Measurements from ENCODE around the gene RGPD3. TPM values are rescaled to one million over a fixed set of nuclear protein-coding genes. Genes with fewer than 3 reads are reported as not detected.

RGPD3 gene
- polyA plus RNA-seq, 1 experiment = 0.02 TPM

DNA sequence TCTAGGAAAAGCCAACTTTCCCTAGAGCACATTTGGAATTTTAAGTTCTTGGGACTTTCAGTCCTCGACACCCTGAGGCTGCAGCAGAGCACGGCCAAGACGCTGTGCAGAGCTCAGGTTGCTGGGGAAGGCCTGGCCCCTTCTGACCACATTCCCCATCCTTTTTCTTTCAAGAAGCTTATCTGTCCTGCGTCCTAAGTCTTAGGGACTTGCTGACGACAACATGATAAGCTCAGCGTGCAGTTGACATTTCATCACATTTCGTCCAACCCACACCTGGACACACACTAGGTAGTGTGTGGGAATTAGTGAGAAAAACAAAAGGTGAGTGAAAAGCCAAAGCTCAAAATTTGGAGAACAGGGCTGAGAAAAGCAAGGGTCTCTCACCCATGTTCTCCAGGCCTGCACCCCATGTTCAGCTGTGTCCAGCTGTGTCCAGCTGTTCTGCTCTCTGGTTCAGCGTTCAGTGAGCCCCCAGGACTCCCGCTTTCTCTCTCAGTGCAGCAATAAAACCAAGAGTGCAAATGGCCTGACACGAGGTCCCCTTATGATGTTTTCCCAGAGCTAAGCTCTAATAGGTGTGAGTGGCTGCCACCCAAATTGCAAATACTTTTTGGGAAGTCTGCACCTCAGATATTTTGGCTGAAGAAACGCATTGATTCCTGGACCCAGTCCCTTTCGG is 101.9 kb downstream of the RGPD3 start:
- H3K36me3 ChIP-seq (ENCODE audit: control insufficient read depth, insufficient read depth, low read length) = no peaks in the 10 kb centered on the region
- POLR2A ChIA-PET = no interaction called here
- H3K27me3 ChIP-seq (ENCODE audit: control insufficient read depth, insufficient read depth, low read length) = no peaks in the 10 kb centered on the region
- TF ChIP-seq CTCF (IDR thresholded peaks at IDR 0.05; ENCODE audit: insufficient read depth, low read depth, low read length) = no peak
- CTCF ChIA-PET = interaction anchor here (0.7 kb wide), 1 partner anchor 172 kb away, joined by 3 read pairs; no protein-coding TSS in a partner anchor
- no peak overlapping the region for H3K4me3 ChIP-seq (ENCODE audit: low read depth, low read length)
- DNase-seq (ENCODE audit: low read depth) = no peak

DNA sequence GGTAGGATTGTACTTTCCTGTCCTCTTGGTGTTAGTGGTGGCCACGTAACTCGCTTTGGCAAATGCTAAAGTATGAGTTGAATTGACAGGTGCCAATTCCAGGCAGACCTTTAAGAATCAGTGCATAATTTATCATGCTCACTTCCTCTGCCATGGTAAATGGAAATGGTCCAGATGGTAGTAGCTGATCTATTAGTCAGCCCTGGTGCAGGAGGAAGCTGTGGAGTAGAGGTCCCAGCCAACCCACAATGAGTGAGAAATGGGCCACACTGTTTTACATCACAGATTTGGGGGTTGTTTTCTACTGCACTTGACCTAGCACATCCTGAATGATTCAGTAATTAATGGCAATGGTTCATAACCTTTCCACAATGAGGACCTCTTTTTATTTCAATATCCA is 104.4 kb downstream of the RGPD3 start:
- POLR2A ChIA-PET = no interaction called here
- no peak overlapping the region for H3K4me3 ChIP-seq (ENCODE audit: low read depth, low read length)
- no peaks in the 10 kb centered on the region for H3K36me3 ChIP-seq (ENCODE audit: control insufficient read depth, insufficient read depth, low read length)
- no peak for TF ChIP-seq CTCF (IDR thresholded peaks at IDR 0.05; ENCODE audit: insufficient read depth, low read depth, low read length)
- CTCF ChIA-PET = interaction anchor here (0.8 kb wide), 1 partner anchor 43 kb away, joined by 3 read pairs; no protein-coding TSS in a partner anchor
- no peaks in the 10 kb centered on the region for H3K27me3 ChIP-seq (ENCODE audit: control insufficient read depth, insufficient read depth, low read length)
- DNase-seq (ENCODE audit: low read depth) = no peak

- TF ChIP-seq CTCF (IDR thresholded peaks at IDR 0.05; ENCODE audit: insufficient read depth, low read depth, low read length) = no peak
- CTCF ChIA-PET = no interaction called here
- Histone ChIP-seq H3K36me3 (ENCODE audit: control insufficient read depth, insufficient read depth, low read length) (no peaks in the 10 kb centered on the region), H3K27me3 (ENCODE audit: control insufficient read depth, insufficient read depth, low read length) (no peaks in the 10 kb centered on the region), H3K4me3 (ENCODE audit: low read depth, low read length) (no peak overlapping the region)
- POLR2A ChIA-PET = no interaction called here
- DNase-seq (ENCODE audit: low read depth) = no peak
These were observed 105.4 kb downstream of the RGPD3 start for GRCh38 chr2:106362789-106363188.

DNA sequence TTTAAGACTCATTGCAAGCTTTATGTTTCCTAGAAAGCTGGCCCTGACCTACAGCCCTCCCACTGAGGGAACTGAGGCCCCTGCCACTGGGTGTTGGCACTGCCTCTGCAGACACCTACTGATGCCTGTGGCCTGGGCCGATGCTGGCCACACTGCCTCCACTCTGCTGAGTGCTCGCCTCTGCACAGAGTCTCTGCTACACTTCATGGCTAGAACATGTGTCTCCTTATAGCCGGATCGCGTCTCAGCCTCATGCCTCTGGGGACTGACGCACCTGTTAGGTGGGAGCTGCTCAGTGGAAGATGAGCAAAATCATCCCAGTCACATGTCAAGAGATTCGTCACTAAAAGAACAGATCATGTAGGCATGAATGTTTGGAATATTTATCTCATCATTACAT is 108.7 kb downstream of the RGPD3 start:
- DNase-seq (ENCODE audit: low read depth) = no peak
- no peaks in the 10 kb centered on the region for H3K27me3 ChIP-seq (ENCODE audit: control insufficient read depth, insufficient read depth, low read length)
- no peaks in the 10 kb centered on the region for H3K36me3 ChIP-seq (ENCODE audit: control insufficient read depth, insufficient read depth, low read length)
- ChIA-PET POLR2A (no interaction called here), CTCF (no interaction called here)
- TF ChIP-seq CTCF (IDR thresholded peaks at IDR 0.05; ENCODE audit: insufficient read depth, low read depth, low read length) = no peak
- H3K4me3 ChIP-seq (ENCODE audit: low read depth, low read length) = no peak overlapping the region

- TF ChIP-seq CTCF (IDR thresholded peaks at IDR 0.05; ENCODE audit: insufficient read depth, low read depth, low read length) = no peak
- Histone ChIP-seq H3K27me3 (ENCODE audit: control insufficient read depth, insufficient read depth, low read length) (no peaks in the 10 kb centered on the region), H3K4me3 (ENCODE audit: low read depth, low read length) (no peak overlapping the region), H3K36me3 (ENCODE audit: control insufficient read depth, insufficient read depth, low read length) (no peaks in the 10 kb centered on the region)
- ChIA-PET CTCF (interaction anchor here (1.0 kb wide), 1 partner anchor 176 kb away, joined by 3 read pairs; no protein-coding TSS in a partner anchor), POLR2A (no interaction called here)
- DNase-seq (ENCODE audit: low read depth) = no peak
These were observed 109.7 kb downstream of the RGPD3 start for GRCh38 chr2:106358521-106358920.
